OCI-LY1 (cell line): ENCODE results near the gene WDR59.

Experiments used
- H2AFZ ChIP-seq: fragments of 200-600 bp; sonication (generic), shearing (Covaris generic); 2 replicates; pipeline ENCODE4 v1.6.0; 2014; ENCODE audit warnings: antibody characterized with exemption, mild to moderate bottlenecking, low read length
- H3F3A ChIP-seq: fragments of 200-600 bp; sonication (generic), shearing (Covaris generic); 2 replicates; pipeline ENCODE4 v1.6.0; 2014; ENCODE audit warnings: mild to moderate bottlenecking, antibody characterized with exemption, low read length, moderate library complexity; ENCODE audit not compliant: insufficient read depth
- H3K27ac ChIP-seq: fragments of 200-600 bp; sonication (generic); 2 replicates; pipeline ENCODE4 v1.5.1; 2014; ENCODE audit warnings: low read length, mixed run types, mild to moderate bottlenecking, low read depth; ENCODE audit not compliant: poor library complexity, severe bottlenecking
- H3K27me3 ChIP-seq: fragments of 200-600 bp; sonication (generic); 2 replicates; pipeline ENCODE4 v1.6.0; 2014; ENCODE audit warnings: antibody characterized with exemption, mild to moderate bottlenecking, low read length, moderate library complexity; ENCODE audit not compliant: insufficient read depth
- H3K36me3 ChIP-seq: fragments of 200-600 bp; sonication (generic); 2 replicates; pipeline ENCODE4 v1.6.1; 2014; ENCODE audit warnings: mild to moderate bottlenecking, antibody characterized with exemption, low read length, moderate library complexity, mixed read lengths; ENCODE audit not compliant: insufficient read depth
- H3K4me1 ChIP-seq: fragments of 200-600 bp; sonication (generic); 2 replicates; pipeline ENCODE4 v1.5.1; 2014; ENCODE audit warnings: mild to moderate bottlenecking, low read length, moderate library complexity; ENCODE audit not compliant: insufficient read depth, severe bottlenecking
- H3K4me2 ChIP-seq: fragments of 200-600 bp; sonication (generic), shearing (Covaris generic); 2 replicates; pipeline ENCODE4 v1.6.1; 2014; ENCODE audit warnings: low read length
- H3K4me3 ChIP-seq: fragments of 200-600 bp; sonication (generic); 2 replicates; pipeline ENCODE4 v1.5.1; 2014; ENCODE audit warnings: low read length, low read depth, mild to moderate bottlenecking, mixed read lengths; ENCODE audit not compliant: poor library complexity, severe bottlenecking
- H3K79me2 ChIP-seq: fragments of 200-600 bp; shearing (Covaris generic); 2 replicates; pipeline ENCODE4 v1.6.1; 2016; ENCODE audit warnings: mixed run types, low read length, mixed read lengths; ENCODE audit not compliant: insufficient read depth
- H3K9ac ChIP-seq: fragments of 200-600 bp; sonication (generic), shearing (Covaris generic); 2 replicates; pipeline ENCODE4 v1.6.1; 2014; ENCODE audit warnings: mild to moderate bottlenecking, low read length, mixed read lengths
- H3K9me2 ChIP-seq: fragments of 200-600 bp; sonication (generic), shearing (Covaris generic); 2 replicates; pipeline ENCODE4 v1.6.1; 2014; ENCODE audit warnings: low read depth, mild to moderate bottlenecking, low read length, mixed read lengths
- H3K9me3 ChIP-seq: fragments of 200-600 bp; shearing (Covaris generic); 2 replicates; pipeline ENCODE4 v1.6.1; 2014; ENCODE audit warnings: low read length, mixed read lengths
- H4K20me1 ChIP-seq: fragments of 200-600 bp; sonication (generic), shearing (Covaris generic); 2 replicates; pipeline ENCODE4 v1.6.0; 2016; ENCODE audit warnings: mild to moderate bottlenecking, low read length; ENCODE audit not compliant: insufficient read depth
- EZH2 ChIP-seq: fragments of 200-600 bp; sonication (generic), shearing (Covaris generic); IDR thresholded peaks from 2 replicates; pipeline ENCODE4 v1.8.0; 2017; ENCODE audit warnings: borderline replicate concordance, mixed run types, mild to moderate bottlenecking, antibody characterized with exemption, low read length, moderate library complexity, mixed read lengths
- TF ChIP-seq, protein P1 (sequence below): fragments of 200-600 bp; sonication (generic), shearing (Covaris generic); IDR thresholded peaks from 2 replicates; pipeline ENCODE4 v1.5.1; 2017; ENCODE audit warnings: mild to moderate bottlenecking, antibody characterized with exemption, low read length, moderate library complexity, mixed read lengths

WDR59 gene

GRCh38 chr16:74888888-74889287 lies 96.0 kb downstream of the WDR59 start:
- Histone ChIP-seq H3K9ac (no peak overlapping the region), H3K4me2 (no peak overlapping the region), H3K9me2 (no peaks in the 10 kb centered on the region), H3K4me3 (no peak overlapping the region), H3F3A (no peaks in the 10 kb centered on the region), H2AFZ (no peak overlapping the region), H3K9me3 (no peaks in the 10 kb centered on the region), H3K79me2 (no peaks in the 10 kb centered on the region), H3K27me3 (no peaks in the 10 kb centered on the region), H3K36me3 (peaks cover 87% of the 10 kb centered on the region), H3K27ac (no peak overlapping the region), H3K4me1 (no peaks in the 10 kb centered on the region), H4K20me1 (no peaks in the 10 kb centered on the region)
- TF ChIP-seq, protein P1, sequence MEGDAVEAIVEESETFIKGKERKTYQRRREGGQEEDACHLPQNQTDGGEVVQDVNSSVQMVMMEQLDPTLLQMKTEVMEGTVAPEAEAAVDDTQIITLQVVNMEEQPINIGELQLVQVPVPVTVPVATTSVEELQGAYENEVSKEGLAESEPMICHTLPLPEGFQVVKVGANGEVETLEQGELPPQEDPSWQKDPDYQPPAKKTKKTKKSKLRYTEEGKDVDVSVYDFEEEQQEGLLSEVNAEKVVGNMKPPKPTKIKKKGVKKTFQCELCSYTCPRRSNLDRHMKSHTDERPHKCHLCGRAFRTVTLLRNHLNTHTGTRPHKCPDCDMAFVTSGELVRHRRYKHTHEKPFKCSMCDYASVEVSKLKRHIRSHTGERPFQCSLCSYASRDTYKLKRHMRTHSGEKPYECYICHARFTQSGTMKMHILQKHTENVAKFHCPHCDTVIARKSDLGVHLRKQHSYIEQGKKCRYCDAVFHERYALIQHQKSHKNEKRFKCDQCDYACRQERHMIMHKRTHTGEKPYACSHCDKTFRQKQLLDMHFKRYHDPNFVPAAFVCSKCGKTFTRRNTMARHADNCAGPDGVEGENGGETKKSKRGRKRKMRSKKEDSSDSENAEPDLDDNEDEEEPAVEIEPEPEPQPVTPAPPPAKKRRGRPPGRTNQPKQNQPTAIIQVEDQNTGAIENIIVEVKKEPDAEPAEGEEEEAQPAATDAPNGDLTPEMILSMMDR: no peak
- TF ChIP-seq EZH2: no peak

DNA sequence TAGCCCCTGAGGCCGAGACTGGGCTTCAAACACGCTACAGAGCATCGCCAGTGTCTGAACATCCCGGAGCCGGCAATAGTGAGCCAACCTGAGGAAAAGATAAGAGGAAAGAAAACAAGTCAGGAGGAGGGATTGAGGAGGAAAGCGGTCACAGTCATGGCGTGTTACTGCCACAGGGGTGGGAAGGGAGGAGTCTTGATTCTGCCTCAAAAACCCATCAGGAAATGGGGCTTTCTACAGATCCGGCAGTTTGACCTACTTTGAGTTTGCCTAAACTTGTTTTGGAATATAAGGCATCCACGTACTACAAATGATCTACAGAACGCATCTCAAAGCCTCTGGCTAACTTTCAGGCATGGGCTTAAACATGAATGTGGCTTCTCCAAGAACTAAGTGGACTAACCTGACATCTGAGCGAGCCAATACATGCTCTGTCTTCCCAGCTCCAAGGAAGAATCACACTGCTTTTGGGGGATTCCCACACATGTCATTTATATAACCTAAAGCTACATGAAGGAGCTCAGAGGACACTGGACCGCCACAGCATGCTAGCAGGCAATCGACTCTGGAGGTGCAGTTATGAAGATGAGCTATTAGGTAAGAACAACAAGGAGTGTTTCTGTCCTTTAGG lies 96.6 kb downstream of the WDR59 start:
- H2AFZ ChIP-seq: no peak overlapping the region
- no peaks in the 10 kb centered on the region for H3K27me3 ChIP-seq
- no peak overlapping the region for H3K9ac ChIP-seq
- no peaks in the 10 kb centered on the region for H3F3A ChIP-seq
- H3K9me3 ChIP-seq: no peaks in the 10 kb centered on the region
- no peak overlapping the region for H3K4me3 ChIP-seq
- no peak overlapping the region for H3K27ac ChIP-seq
- no peaks in the 10 kb centered on the region for H3K79me2 ChIP-seq
- no peaks in the 10 kb centered on the region for H4K20me1 ChIP-seq
- TF ChIP-seq EZH2: no peak
- TF ChIP-seq, protein P1: no peak
- peaks cover 87% of the 10 kb centered on the region for H3K36me3 ChIP-seq
- H3K4me1 ChIP-seq: no peaks in the 10 kb centered on the region
- H3K4me2 ChIP-seq: no peak overlapping the region
- no peaks in the 10 kb centered on the region for H3K9me2 ChIP-seq

DNA sequence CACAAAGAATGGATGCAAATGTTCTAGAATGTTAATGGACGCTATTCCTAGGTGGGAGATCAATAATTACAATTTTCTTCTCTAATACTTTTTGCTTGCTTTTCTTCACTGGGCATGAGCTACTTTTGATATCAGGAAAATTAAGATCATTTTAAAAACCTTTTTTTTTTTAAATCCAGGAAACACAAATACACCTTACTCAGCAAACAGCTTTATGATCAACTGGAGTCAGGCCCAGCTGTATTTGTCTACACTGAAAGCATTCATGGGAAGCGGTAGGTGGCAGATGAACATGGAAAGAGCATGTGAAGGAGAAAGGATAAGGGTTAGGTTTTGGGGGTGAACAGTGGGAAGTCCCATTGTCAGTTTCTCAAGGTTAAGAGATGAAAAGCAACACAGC lies 97.8 kb downstream of the WDR59 start:
- no peaks in the 10 kb centered on the region for H3F3A ChIP-seq
- H4K20me1 ChIP-seq: no peaks in the 10 kb centered on the region
- no peaks in the 10 kb centered on the region for H3K27me3 ChIP-seq
- H3K9ac ChIP-seq: no peak overlapping the region
- TF ChIP-seq, protein P1: no peak
- TF ChIP-seq EZH2: no peak
- no peak overlapping the region for H3K4me2 ChIP-seq
- no peaks in the 10 kb centered on the region for H3K4me1 ChIP-seq
- H3K36me3 ChIP-seq: peaks cover 81% of the 10 kb centered on the region
- no peak overlapping the region for H3K27ac ChIP-seq
- no peaks in the 10 kb centered on the region for H3K79me2 ChIP-seq
- no peak overlapping the region for H2AFZ ChIP-seq
- no peak overlapping the region for H3K4me3 ChIP-seq
- no peaks in the 10 kb centered on the region for H3K9me3 ChIP-seq
- H3K9me2 ChIP-seq: no peaks in the 10 kb centered on the region
